HG03095 (cell line): ENCODE data around the gene P2RX6.
"Not testable (repeated sequence)": the region's sequence is repeated elsewhere in the genome, so short reads cannot be mapped to it uniquely, and the experiment has no call there.

ENCODE experiments used
- ATAC-seq: cut with Tn5 transposase; IDR thresholded peaks from one replicate; pipeline ENCODE4 v1.9.1; 2021; ENCODE audit warnings: moderate library complexity; ENCODE audit not compliant: unreplicated experiment

P2RX6 gene

GRCh38 chr22:21014726-21015465 lies at the start of gene P2RX6:
TSS of gene P2RX6 (plus strand) at chr22:21015165. CDS start at chr22:21015175, 10 bp downstream.
- no peak for ATAC-seq

DNA sequence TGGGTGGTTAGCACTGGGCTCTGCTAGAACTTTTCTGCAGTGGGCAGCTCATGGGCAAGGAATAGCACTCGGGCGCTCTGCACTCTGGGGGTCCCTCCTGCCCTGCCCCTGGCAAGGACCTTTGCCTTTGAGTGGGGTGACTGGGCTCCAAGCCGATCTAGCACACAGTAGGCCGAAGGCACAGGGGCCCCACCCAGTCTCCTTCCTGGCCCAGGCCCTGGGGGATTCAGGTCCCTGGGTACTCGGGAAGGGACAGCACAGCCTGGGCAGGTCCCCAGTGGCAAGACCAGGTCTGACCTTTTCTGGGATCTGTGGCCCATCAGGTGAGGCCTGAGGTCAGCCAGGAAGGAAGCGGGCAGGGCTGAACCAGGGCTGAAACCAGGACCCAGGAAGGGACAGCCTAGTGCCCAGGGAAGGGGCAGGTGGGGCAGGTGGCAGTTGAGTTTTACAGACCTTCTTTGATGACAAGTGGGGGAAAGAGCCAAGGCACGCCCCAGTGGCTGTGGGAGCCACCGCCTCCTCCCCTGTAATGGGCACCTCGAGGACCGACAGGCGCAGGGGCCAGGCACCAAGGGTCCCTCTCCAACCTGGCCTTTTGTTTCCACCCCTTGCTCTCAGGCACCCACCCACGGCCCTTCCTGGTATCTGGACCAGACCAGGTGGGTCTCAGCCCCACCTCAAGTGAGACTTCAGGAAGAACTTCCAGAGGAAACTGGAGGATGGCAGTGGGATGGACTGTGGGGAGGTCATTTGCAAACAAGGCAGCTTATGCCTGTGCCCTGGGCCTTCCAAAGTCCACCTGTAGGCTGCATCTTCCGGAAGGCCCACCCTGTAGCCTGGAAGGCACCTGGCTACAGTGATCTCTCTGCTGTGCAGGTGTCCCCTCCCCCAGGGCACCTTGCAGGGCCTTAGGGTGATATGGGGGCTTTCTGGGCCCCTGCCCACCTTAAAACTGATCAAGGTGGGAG lies 48.8 kb upstream of the P2RX6 start:
- ATAC-seq: no peak

GRCh38 chr22:20966883-20967696 lies 47.9 kb upstream of the P2RX6 start, which contains the start of gene AIFM3:
TSS of gene AIFM3 (plus strand) at chr22:20967255. CDS start at chr22:20967945, 690 bp downstream.
- no peak for ATAC-seq

DNA sequence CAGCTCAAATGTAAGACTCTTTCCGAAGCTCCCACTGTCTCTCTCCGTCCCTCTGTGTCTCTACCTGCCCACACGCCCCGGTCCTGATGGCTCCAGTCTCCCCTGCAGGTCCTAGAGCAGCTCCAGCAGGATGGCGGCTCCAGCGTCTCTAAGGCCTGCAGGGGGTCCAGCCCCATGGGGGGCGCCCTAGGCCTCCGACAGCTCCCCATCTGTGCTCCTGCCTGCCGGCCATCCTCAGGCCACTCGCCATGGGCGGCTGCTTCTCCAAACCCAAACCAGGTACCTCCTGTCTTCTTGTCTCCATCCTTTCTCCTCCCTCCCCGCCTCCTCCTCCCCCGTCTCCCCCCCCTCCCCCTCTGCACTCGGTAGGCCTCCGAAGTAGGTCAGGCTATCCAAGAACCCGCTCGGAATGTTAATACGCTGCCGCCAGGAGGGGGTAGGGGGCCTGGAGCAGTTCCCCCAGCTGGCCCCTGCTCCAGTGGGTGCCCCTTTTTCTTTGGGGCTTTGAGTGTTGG lies 47.2 kb upstream of the P2RX6 start:
- no peak for ATAC-seq

- no peak for ATAC-seq
Measured at GRCh38 chr22:20968281-20968977, 46.5 kb upstream of the P2RX6 start.

GRCh38 chr22:20970939-20971657 lies 43.9 kb upstream of the P2RX6 start:
- no peak for ATAC-seq

- not testable (repeated sequence) for ATAC-seq
Measured at GRCh38 chr22:20972014-20972694, 42.8 kb upstream of the P2RX6 start.

- ATAC-seq: no peak
Measured at GRCh38 chr22:20972933-20973577, 41.9 kb upstream of the P2RX6 start.

GRCh38 chr22:20973634-20974286 lies 41.2 kb upstream of the P2RX6 start:
- no peak for ATAC-seq

- no peak for ATAC-seq
Measured at GRCh38 chr22:20974336-20974955, 40.5 kb upstream of the P2RX6 start.

GRCh38 chr22:20975541-20976290 lies 39.2 kb upstream of the P2RX6 start:
- no peak for ATAC-seq

DNA sequence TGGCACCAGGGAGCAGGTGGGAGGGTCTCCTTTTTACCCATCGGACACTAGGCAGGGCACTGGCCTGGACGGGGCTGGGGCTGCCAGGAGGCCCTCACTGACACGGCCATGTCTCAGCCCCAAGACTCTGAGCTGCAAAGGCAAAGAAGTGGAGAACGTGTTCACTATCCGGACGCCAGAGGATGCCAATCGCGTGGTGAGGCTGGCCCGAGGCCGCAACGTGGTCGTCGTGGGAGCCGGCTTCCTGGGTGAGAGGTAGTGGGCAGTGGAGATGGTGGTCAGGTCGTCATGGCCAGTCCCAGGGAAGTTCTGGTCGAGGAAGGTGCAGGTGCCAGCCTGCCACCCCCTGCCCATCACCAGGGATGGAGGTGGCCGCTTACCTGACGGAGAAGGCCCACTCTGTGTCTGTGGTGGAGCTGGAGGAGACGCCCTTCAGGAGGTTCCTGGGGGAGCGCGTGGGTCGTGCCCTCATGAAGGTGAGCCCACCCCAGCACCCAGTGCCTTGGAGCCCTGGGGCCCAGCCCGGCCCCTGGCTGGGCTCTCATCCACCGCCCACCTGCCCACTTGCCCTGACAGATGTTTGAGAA lies 38.6 kb upstream of the P2RX6 start:
- no peak for ATAC-seq

GRCh38 chr22:20977019-20977418 lies 37.9 kb upstream of the P2RX6 start:
- no peak for ATAC-seq

GRCh38 chr22:20977516-20978170 lies 37.3 kb upstream of the P2RX6 start:
- no peak for ATAC-seq

GRCh38 chr22:20978419-20978818 lies 36.5 kb upstream of the P2RX6 start:
- ATAC-seq: no peak
